ENCODE data around the gene SIGLEC8.

The SIGLEC8 gene

DNA sequence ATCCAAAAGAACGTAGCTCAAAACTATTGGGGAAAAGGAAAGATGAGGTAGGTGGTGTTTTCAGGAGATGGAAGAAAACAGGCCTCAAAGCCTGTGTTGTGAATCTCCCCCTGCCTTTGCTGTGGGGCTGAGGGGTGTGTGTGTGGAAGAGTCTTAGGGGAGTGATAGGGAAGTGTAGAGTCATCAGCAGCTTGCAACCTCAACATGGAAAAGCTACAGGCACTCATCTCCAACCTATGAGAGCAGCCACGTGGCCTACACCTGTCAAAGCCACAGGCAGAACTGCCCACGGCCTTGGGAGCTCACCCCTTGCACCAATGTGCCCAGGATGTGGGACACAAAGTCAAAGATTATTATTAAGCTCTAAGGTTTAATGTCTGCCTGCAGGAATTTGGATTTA lies 47.6 kb upstream of the SIGLEC8 start:
- TF ChIP-seq CTCF (IDR thresholded peaks at IDR 0.05; ENCODE audit: low read depth, low read length, poor library complexity, severe bottlenecking), result no peak
- TF ChIP-seq EZH2phosphoT487 (IDR thresholded peaks at IDR 0.05; ENCODE audit: borderline replicate concordance, low read length), result no peak
- H3K36me3 ChIP-seq (ENCODE audit: control insufficient read depth, low read length), result no peaks in the 10 kb centered on the region
- no peak overlapping the region for H3K4me2 ChIP-seq (ENCODE audit: low read length)

DNA sequence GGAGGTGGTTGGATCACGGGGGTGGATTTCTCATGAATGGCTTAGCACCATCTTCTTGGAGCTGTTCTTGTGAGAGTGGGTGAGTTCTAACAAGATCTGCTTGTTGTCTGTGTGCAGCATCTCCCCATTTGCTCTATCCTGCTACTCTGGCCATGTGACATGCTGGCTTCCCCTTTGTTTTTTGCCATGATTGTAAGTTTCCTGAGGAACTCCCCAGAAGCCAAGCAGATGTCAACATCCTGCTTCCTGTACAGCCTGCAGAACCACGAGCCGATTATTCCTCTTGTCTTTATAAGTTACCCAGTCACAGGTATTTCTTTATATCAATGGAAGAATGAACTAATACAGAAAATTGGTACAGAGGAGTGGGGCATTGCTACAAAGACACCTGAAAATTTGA lies 45.6 kb upstream of the SIGLEC8 start:
- Histone ChIP-seq H3K9me2 (replicated peaks; ENCODE audit: control insufficient read depth, low read length) (no peaks in the 10 kb centered on the region), H3K4me3 (ENCODE audit: low read length) (no peak overlapping the region), H3F3A (ENCODE audit: control insufficient read depth, insufficient read depth) (no peaks in the 10 kb centered on the region), H3K27ac (ENCODE audit: low read depth, low read length) (no peak overlapping the region), H3K36me3 (ENCODE audit: control insufficient read depth, low read length) (no peaks in the 10 kb centered on the region), H4K20me1 (ENCODE audit: control insufficient read depth, insufficient read depth, low read depth, low read length) (no peaks in the 10 kb centered on the region), H3K4me1 (ENCODE audit: control insufficient read depth, low read length) (no peaks in the 10 kb centered on the region), H3K79me2 (ENCODE audit: control insufficient read depth, low read length) (no peaks in the 10 kb centered on the region), H3K27me3 (ENCODE audit: control insufficient read depth, low read length) (no peaks in the 10 kb centered on the region), H3K9me3 (ENCODE audit: control insufficient read depth, insufficient read depth, low read length) (no peaks in the 10 kb centered on the region), H3K4me2 (ENCODE audit: low read length) (no peak overlapping the region)
- TF ChIP-seq CTCF (IDR thresholded peaks at IDR 0.05; ENCODE audit: low read depth, low read length, poor library complexity, severe bottlenecking) (no peak), EZH2phosphoT487 (IDR thresholded peaks at IDR 0.05; ENCODE audit: borderline replicate concordance, low read length) (no peak)

More for the DNA sequence above, 47.6 kb upstream of the SIGLEC8 start:
- Histone ChIP-seq H3K79me2 (ENCODE audit: control insufficient read depth, low read length) (no peaks in the 10 kb centered on the region), H3K4me1 (ENCODE audit: control insufficient read depth, low read length) (no peaks in the 10 kb centered on the region), H4K20me1 (ENCODE audit: control insufficient read depth, insufficient read depth, low read depth, low read length) (no peaks in the 10 kb centered on the region), H3K27ac (ENCODE audit: low read depth, low read length) (no peak overlapping the region), H3K9me3 (ENCODE audit: control insufficient read depth, insufficient read depth, low read length) (no peaks in the 10 kb centered on the region), H3K4me3 (ENCODE audit: low read length) (no peak overlapping the region), H3K9me2 (replicated peaks; ENCODE audit: control insufficient read depth, low read length) (no peaks in the 10 kb centered on the region), H3K27me3 (ENCODE audit: control insufficient read depth, low read length) (no peaks in the 10 kb centered on the region), H3F3A (ENCODE audit: control insufficient read depth, insufficient read depth) (no peaks in the 10 kb centered on the region)

DNA sequence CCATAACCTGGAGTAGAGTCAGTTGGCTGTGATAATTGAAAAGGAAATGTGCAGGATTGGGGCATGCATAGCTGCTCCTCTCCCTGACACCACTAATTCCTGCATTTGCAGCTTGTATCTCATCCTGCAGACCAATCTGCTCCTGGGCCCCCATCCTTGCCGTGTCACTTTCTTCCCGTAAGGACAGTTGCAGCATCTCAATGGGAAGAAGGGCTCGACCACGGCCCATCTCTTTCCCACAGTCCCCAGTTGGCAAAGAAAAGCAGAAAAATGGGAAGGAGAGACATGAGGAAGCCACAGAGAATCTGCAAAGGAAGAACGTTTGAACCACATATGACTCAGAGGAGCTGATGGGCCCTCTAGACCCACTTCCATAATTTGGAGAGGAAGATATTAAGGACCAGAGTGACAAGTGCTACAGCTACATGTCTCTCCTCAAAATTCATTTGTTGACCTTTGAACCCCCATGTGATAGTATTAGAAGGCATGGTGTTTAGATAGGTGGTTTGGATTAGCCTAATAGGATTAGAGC lies 45.1 kb upstream of the SIGLEC8 start:
- Histone ChIP-seq H3F3A (ENCODE audit: control insufficient read depth, insufficient read depth) (no peaks in the 10 kb centered on the region), H3K4me3 (ENCODE audit: low read length) (no peak overlapping the region), H3K4me1 (ENCODE audit: control insufficient read depth, low read length) (no peaks in the 10 kb centered on the region), H4K20me1 (ENCODE audit: control insufficient read depth, insufficient read depth, low read depth, low read length) (no peaks in the 10 kb centered on the region), H3K9me2 (replicated peaks; ENCODE audit: control insufficient read depth, low read length) (no peaks in the 10 kb centered on the region), H3K9me3 (ENCODE audit: control insufficient read depth, insufficient read depth, low read length) (no peaks in the 10 kb centered on the region), H3K4me2 (ENCODE audit: low read length) (no peak overlapping the region), H3K36me3 (ENCODE audit: control insufficient read depth, low read length) (no peaks in the 10 kb centered on the region), H3K27me3 (ENCODE audit: control insufficient read depth, low read length) (no peaks in the 10 kb centered on the region), H3K27ac (ENCODE audit: low read depth, low read length) (no peak overlapping the region), H3K79me2 (ENCODE audit: control insufficient read depth, low read length) (no peaks in the 10 kb centered on the region)
- TF ChIP-seq EZH2phosphoT487 (IDR thresholded peaks at IDR 0.05; ENCODE audit: borderline replicate concordance, low read length), result no peak
- TF ChIP-seq CTCF (IDR thresholded peaks at IDR 0.05; ENCODE audit: low read depth, low read length, poor library complexity, severe bottlenecking), result no peak

Data from DOHH2 (cell line).